NCI-H345 (cell line): ENCODE results near the gene SEC16B.

Source experiments
- DNase-seq: peaks from one replicate; lab custom pipeline; 2025; lab: John Stamatoyannopoulos, UW

SEC16B gene

DNA sequence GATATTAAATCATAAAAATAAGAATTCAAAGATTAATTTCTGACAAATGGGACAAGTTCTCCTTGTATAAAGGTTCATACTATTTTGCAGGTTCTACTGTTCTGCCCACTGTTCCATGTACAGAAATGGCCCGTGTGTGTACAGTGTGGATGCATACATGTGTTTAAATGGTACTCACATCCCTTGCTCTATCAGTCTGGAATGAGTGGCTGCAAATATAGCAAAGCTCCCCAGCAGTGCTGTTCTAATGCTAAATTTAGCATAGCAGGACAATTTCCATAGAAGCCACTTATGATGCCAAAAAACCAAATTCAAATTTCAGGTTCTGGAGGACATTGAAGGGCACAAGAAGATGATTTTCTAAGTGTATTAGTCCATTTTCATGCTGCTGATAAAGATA lies 9.4 kb upstream of the SEC16B start:
- DNase-seq = no peak

GRCh38 chr1:177978530-177978929 lies 8.7 kb upstream of the SEC16B start:
- DNase-seq = no peak

DNA sequence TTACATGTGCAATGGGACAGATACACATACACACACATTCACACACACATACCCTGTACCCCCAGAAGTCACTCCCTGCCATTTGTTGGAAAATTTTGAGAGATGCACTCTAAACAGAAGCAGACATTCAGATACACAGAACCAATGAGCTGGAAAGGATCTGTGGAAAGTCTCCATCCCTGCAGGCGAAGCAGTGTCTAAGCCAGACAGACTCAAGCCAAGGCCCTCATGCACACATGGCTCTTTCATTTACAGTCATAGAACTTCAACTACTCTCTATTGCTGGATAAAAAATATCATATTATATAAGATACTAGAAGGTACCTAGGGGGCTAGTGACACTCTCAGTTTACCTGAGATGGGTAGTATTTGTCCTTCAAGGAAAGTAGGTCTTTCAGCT lies 7.3 kb upstream of the SEC16B start:
- DNase-seq = no peak

GRCh38 chr1:177976596-177976995 lies 6.7 kb upstream of the SEC16B start:
- DNase-seq = no peak

GRCh38 chr1:177975588-177976495 lies 6.0 kb upstream of the SEC16B start:
- no peak for DNase-seq

DNA sequence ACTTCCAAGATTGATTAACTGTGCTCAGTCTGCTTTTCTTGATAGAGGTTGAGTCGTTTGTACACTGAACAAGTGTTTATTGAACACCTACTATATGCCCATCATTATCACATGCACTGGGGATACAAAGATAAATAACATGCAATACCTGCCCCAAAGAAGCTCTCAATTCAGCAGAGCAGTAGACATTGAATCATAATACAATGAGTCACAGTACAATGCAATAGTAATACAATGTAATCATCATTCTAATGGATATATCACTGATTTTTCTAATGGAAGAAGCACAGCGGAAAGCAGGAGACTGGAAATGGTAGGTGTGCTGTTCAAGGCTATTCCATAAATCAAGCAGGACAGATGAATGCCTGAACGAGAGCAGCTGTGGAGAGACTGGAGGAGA lies 3.7 kb upstream of the SEC16B start:
- no peak for DNase-seq

GRCh38 chr1:177969109-177969508 lies 749 bp downstream of the SEC16B start:
- no peak for DNase-seq

DNA sequence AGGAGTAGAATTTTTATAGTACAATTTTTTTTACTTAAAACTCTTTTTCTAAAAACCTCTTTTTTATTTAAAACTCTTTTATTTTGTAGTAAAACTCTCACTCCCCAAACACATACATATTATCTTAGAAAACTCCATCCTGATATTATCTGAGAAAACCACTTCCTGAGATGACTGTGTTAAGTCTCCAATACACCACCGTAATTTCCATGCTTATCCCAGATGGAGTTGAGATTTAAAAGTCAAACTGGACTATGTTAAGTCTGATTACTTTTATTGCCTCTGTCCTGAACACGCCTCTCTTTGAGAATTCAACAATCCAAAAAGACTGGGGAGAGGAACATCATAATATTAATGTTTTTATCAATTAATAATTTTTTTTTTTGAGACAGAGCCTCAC lies 3.7 kb downstream of the SEC16B start:
- DNase-seq = no peak

DNA sequence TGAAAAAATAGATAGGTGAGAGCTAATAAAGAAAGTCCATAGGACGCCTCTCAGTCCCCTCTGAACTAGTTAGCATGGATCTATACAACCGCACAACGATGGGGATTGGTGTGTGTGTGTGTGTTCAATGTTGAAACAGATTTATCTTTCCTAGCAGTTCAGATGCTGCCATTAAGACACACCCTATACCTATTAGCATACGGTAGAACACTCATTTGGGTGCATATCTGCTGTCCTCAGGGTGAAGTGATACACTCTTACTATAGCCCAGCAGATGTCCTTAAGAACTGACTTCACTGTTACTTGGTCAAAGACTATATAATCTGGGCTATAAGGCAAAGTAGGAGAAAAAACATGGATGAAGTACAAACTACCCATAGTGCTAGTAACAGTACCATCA lies 4.6 kb downstream of the SEC16B start:
- no peak for DNase-seq

GRCh38 chr1:177964336-177964735 lies 5.5 kb downstream of the SEC16B start:
- DNase-seq = no peak

DNA sequence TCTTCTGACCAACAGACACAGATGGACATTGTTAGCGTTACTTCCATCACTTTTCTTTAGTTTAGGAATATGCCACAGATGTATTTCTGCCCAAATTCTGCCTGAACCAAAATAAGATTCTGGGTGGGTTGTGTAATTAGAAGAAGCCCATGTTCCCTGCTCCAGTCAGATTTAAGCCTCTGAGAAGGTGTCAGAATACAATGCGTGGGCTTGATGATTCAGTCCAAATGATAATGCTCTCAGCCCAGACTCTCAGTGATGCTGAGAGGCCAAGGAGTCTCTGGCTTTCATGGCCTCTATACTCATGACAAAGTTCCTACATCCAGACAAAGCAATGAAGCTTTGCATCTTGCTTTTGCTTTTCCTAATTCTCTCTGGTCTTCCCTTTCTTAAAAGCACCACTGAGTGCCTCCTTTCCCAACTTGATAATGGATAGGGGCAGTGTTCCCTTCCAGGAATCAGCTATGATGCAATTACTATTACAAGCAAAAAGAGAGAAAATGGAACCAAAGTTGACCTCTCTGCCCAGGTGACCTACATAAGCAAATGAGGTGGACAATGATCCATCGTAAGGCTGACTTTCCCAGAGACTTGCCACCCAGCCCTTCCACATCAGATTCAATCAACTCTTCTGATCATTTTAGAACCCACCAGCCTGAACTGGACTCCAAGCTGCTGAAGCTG lies 8.8 kb downstream of the SEC16B start:
- DNase-seq = no peak

DNA sequence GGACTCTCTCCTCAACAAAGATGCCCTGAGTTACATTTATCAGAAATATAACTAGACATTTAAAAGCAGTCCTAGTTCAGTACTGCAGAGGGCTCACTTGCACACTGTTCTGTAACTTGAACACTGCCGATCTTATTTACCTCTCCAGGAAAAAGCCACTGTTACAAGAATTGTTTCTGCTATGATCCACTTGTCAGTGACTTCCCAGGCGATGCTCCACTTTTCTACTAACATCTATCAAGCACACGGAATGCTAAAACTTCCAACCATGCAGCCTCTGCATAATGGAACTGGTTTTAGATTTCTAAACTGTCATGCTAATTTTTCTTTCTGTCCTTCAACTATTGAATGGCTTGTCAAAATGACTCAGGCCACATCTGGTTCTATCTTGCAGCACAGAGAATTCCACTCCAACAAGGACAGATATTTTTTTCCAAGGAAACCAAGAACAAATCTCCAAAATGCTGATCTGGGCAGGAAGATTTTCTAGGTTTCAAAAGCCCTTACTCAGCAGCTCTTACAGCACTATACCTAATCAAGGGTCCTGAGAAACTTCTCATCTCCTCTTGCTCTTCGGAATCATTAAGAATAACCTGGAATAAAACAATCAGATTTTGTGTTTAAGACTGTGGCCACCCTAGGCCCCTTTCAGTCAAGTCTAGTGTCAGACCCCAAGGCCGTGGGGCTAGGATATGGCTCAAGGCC lies 9.9 kb downstream of the SEC16B start:
- DNase-seq = peak; percentile 32

GRCh38 chr1:177958092-177958491 lies 11.8 kb downstream of the SEC16B start:
- DNase-seq = no peak

GRCh38 chr1:177954076-177954475 lies 15.8 kb downstream of the SEC16B start:
- no peak for DNase-seq

DNA sequence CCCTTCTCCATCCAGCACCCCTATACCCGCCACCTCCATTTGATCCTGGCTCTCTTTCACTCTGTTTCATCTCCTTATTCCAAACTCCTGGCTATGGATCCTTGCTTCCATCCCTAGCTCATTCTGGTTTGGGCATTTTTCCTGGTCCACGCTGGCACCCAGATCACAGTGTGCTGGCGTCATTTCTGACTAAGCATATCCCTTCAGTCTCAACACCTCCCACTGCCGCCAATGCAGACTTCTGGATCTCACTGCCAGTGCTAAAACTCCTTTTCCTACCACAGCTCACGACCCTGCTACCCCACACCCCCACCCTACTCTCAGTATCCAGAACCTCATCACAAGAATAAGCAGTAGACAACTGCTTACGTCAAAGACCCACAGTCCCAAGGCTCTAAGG lies 16.3 kb downstream of the SEC16B start:
- no peak for DNase-seq

- DNase-seq = no peak
Observed at GRCh38 chr1:177952691-177953090, 17.2 kb downstream of the SEC16B start.

DNA sequence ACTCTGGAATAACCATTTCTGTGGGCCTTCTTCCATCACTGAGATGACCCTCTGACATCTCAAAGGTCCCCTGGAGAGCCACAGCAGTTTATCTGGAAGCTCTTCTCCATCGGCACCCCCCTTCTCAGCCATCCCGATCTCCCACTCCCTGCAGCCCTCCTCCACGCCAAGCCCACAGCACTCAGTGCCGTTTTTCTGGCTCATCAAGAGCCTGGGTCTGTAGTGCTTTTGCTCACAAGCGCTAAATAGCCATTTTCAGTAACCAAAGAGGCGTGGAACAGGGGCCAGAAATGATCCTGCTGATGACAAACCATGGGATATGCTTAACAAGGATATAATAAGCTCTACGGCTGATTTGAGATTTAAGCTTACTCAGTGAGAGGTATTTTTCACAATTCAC lies 17.6 kb downstream of the SEC16B start:
- DNase-seq = no peak

DNA sequence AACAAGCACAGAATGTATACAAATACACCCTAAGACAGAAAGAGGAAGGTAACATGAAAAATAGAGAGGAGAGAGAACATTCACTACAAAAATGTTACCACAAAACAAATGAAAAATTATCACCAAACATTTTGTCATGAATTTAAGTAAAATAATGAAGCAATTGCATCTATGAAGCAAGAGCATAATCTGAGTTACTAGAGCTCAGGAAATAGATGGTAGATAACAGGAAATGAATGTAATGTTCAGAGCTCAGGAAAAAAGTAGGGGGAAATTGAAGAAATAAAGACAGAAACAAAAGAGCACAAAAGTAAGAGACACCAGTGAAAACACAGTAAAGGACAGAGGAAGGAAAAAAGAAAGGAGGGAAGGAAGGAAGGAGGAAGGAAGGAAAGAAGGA lies 19.4 kb downstream of the SEC16B start:
- DNase-seq = no peak

DNA sequence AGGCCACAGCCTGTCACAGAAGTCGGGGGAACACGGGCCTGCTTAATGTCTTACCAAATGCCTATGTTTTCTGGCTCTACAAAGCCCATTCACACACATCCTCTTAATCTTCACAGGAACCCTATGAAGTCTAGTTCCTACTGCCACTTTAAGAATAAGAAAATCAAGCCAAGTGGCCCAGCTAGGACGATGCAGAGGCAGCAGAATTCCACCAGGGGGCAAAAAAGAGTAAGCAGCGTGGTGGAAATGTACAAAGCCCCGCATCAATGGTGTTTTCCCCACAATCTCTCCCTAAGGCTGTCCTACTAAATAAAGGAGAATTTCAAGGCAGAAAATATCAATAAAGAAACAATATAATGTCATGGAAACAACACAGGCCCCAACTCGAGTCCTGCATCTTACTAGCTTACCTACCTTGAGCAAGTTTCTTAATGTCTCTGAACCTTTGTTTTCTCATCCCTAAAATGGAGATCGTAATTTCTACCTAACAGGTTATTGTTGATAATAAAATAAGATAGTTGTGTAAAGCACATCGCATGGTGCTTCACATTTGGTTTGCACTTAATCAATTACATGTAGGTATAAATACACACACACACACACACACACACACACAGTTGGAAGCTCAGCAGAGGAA lies 21.4 kb downstream of the SEC16B start:
- peak; percentile 76 for DNase-seq

- DNase-seq = no peak
Observed at GRCh38 chr1:177947623-177948022, 22.2 kb downstream of the SEC16B start.

GRCh38 chr1:177945943-177946650 lies 23.8 kb downstream of the SEC16B start:
- DNase-seq = peak; percentile 55
